ENCODE data around the gene S100A3.

DNA sequence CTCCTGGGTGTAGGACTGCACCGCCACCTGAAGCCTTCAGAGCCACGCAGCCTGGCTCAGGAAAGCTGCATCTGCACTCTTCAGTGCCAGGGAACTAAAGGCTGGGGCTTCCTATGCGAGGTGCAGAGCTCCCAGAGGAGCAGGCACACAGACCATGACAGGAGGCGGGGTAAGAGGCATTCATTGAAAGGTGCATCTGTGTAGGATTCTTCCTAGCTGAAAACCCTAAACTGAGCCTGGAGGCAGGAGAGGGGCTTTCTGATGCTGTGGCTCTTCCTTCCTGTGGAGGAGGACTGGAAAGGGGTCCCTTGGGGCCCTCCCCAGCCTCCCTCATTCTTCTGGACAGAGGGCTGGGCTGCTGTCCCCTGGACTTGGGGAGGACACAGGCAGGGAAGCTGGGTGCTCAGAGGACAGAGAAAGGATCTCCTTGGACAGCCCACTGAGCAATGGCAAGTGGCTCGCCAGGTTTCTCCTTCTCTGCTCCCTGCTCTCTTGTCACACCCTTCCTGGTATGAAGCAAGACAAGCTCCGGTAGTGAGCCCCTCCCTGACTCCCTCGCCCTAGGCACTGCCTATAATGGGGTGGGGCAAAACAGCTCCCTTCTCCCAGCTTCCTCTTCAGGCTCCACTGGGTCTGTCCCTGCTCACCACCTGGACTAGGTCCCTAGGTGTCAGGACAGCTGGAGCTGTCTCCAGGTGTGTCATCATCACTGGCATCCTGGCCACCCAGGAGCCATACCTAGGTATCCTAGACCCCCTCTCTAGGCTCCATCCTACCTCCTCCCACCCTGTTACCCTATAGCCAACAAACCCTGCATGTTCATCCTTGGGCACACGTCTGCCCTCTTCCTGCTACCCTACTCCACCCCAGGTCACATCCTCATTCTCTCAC is 33.3 kb downstream of the S100A3 start:
- TF ChIP-seq AFF4 (CRISPR knock-in tag; IDR thresholded peaks at IDR 0.05) (no peak), ZNF772 (CRISPR knock-in tag; IDR thresholded peaks at IDR 0.05) (no peak), RAD21 (CRISPR knock-in tag; IDR thresholded peaks at IDR 0.05) (no peak), ZNF768 (CRISPR knock-in tag; IDR thresholded peaks at IDR 0.05) (no peak), BORCS8-MEF2B (CRISPR knock-in tag; IDR thresholded peaks at IDR 0.05) (no peak), SIN3A (IDR thresholded peaks at IDR 0.05; ENCODE audit: borderline replicate concordance, low read depth, low read length) (no peak), ZNF17 (CRISPR knock-in tag; IDR thresholded peaks at IDR 0.05) (no peak), GABPA (IDR thresholded peaks at IDR 0.05; ENCODE audit: low read depth, low read length) (no peak), GABPA (CRISPR knock-in tag; IDR thresholded peaks at IDR 0.05; ENCODE audit: low read depth) (no peak), ZBTB1 (CRISPR knock-in tag; IDR thresholded peaks at IDR 0.05; ENCODE audit: borderline replicate concordance) (no peak)
- TF ChIP-seq, protein P1, sequence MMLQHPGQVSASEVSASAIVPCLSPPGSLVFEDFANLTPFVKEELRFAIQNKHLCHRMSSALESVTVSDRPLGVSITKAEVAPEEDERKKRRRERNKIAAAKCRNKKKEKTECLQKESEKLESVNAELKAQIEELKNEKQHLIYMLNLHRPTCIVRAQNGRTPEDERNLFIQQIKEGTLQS (CRISPR knock-in tag; IDR thresholded peaks at IDR 0.05) = no peak
- TF ChIP-seq, protein P2, sequence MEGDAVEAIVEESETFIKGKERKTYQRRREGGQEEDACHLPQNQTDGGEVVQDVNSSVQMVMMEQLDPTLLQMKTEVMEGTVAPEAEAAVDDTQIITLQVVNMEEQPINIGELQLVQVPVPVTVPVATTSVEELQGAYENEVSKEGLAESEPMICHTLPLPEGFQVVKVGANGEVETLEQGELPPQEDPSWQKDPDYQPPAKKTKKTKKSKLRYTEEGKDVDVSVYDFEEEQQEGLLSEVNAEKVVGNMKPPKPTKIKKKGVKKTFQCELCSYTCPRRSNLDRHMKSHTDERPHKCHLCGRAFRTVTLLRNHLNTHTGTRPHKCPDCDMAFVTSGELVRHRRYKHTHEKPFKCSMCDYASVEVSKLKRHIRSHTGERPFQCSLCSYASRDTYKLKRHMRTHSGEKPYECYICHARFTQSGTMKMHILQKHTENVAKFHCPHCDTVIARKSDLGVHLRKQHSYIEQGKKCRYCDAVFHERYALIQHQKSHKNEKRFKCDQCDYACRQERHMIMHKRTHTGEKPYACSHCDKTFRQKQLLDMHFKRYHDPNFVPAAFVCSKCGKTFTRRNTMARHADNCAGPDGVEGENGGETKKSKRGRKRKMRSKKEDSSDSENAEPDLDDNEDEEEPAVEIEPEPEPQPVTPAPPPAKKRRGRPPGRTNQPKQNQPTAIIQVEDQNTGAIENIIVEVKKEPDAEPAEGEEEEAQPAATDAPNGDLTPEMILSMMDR (CRISPR knock-in tag; IDR thresholded peaks at IDR 0.05) = no peak
- TF ChIP-seq, protein P3, sequence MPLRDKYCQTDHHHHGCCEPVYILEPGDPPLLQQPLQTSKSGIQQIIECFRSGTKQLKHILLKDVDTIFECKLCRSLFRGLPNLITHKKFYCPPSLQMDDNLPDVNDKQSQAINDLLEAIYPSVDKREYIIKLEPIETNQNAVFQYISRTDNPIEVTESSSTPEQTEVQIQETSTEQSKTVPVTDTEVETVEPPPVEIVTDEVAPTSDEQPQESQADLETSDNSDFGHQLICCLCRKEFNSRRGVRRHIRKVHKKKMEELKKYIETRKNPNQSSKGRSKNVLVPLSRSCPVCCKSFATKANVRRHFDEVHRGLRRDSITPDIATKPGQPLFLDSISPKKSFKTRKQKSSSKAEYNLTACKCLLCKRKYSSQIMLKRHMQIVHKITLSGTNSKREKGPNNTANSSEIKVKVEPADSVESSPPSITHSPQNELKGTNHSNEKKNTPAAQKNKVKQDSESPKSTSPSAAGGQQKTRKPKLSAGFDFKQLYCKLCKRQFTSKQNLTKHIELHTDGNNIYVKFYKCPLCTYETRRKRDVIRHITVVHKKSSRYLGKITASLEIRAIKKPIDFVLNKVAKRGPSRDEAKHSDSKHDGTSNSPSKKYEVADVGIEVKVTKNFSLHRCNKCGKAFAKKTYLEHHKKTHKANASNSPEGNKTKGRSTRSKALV (CRISPR knock-in tag; IDR thresholded peaks at IDR 0.05) = no peak

Measured in HepG2 (cell line).